SK-MEL-5 (cell line): ENCODE measurements around the gene SOX12. TPM values are rescaled to one million over a fixed set of nuclear protein-coding genes. Genes with fewer than 3 reads are reported as not detected.

Experiments used
- DNase-seq: peaks from one replicate; pipeline ENCODE4 v3.0.0-alpha.2; 2016; ENCODE audit warnings: low read depth, low spot score
- in situ Hi-C: cut with HindIII; loops from 2 replicates; pipeline ENCODE4 v1.10.0; 2016; ENCODE audit warnings: low sequenced_read_pairs, high pct_unique_total_duplicates, low pct_unique_long_range_greater_than_20kb
- polyA plus RNA-seq, 2 experiments: library from polyadenylated mRNA; depleted of rRNA; stranded (reverse); fragments of >200 nt; gene quantifications; 2 replicates each; pipeline ENCODE4 v1.2.3, GENCODE V29; 2015
- total RNA-seq: library from RNA; depleted of rRNA; stranded (reverse); fragments of >200 nt; shearing (Covaris generic); gene quantifications from 2 replicates; pipeline ENCODE4 v1.2.3, GENCODE V29; 2014; rRNA removed

The SOX12 gene
- total RNA-seq, result 3.1 and 3.9 TPM in 2 replicates
- 30.3 and 31.9 TPM in 2 replicates for polyA plus RNA-seq (2015; cell fraction: cytosol; rRNA removed)
- polyA plus RNA-seq (2015; cell fraction: nucleus; rRNA removed), result 27.6 and 38.8 TPM in 2 replicates

GRCh38 chr20:325045-325888 is at the start of gene SOX12:
Gene SOX12, plus strand, starts transcription at chr20:325552. Its CDS starts 373 bp downstream, at chr20:325925.
- in situ Hi-C loops, result loop anchor here (10.0 kb wide), 1 partner anchor 60 kb away; no protein-coding TSS in a partner anchor
- peak; percentile 92 for DNase-seq

- in situ Hi-C loops, result no loop called here
- DNase-seq, result no peak
Observed at GRCh38 chr20:275791-276190, 49.6 kb upstream of the SOX12 start.

- no peak for DNase-seq
- in situ Hi-C loops, result no loop called here
Observed at GRCh38 chr20:276620-277495, 48.5 kb upstream of the SOX12 start.

GRCh38 chr20:277496-277781 is 47.9 kb upstream of the SOX12 start:
- DNase-seq, result no peak
- in situ Hi-C loops, result no loop called here

GRCh38 chr20:278181-278580 is 47.2 kb upstream of the SOX12 start:
- in situ Hi-C loops, result no loop called here
- no peak for DNase-seq

GRCh38 chr20:278607-279571 is 46.5 kb upstream of the SOX12 start:
- no peak for DNase-seq
- in situ Hi-C loops, result no loop called here

GRCh38 chr20:284172-284571 is 41.2 kb upstream of the SOX12 start:
- in situ Hi-C loops, result no loop called here
- DNase-seq, result no peak

- in situ Hi-C loops, result no loop called here
- DNase-seq, result no peak
Observed at GRCh38 chr20:286508-286907, 38.8 kb upstream of the SOX12 start.

- no peak for DNase-seq
Observed at GRCh38 chr20:288956-289692, 36.2 kb upstream of the SOX12 start.

GRCh38 chr20:289693-290083 is 35.7 kb upstream of the SOX12 start:
- in situ Hi-C loops, result no loop called here
- DNase-seq, result no peak

More at GRCh38 chr20:288956-289692, 36.2 kb upstream of the SOX12 start:
- in situ Hi-C loops, result no loop called here

GRCh38 chr20:290084-290831 is 35.1 kb upstream of the SOX12 start, which contains the start of gene C20orf96:
Gene C20orf96, minus strand, starts transcription at chr20:290750. Its CDS starts 140 bp downstream, at chr20:290610.
- in situ Hi-C loops, result no loop called here
- DNase-seq, result peak; percentile 95

- in situ Hi-C loops, result no loop called here
- DNase-seq, result no peak
Observed at GRCh38 chr20:294602-295001, 30.8 kb upstream of the SOX12 start.

GRCh38 chr20:295804-296203 is 29.5 kb upstream of the SOX12 start:
- in situ Hi-C loops, result no loop called here
- DNase-seq, result no peak

- peak; percentile 96 for DNase-seq
- in situ Hi-C loops, result no loop called here
Observed at GRCh38 chr20:297098-297924, 28.0 kb upstream of the SOX12 start, which contains the start of gene ZCCHC3. Gene ZCCHC3, plus strand, starts transcription at chr20:297570. Its CDS starts 17 bp downstream, at chr20:297587.
